ENCODE results near the gene DLG2.

DNA sequence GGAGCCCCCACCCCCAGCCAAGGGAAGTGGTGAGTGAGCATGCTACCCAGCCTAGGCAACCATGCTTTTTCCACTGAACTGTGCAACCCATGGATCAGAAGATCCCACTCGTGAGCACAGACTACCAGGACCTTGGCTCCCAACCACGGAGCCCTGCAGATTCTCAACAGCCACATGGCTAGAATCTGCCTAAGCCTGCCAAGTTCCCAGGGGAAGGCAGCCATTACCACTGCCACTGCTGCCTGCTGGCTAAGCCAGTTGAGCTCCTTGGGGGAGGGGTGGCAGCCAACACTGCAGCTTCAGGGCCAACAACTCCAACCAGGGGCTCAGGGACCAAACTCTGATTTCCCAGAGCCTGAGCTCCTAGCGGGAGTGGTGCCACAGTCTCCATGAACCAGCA, 195.8 kb downstream of the DLG2 start:
- TF ChIP-seq, protein P1, sequence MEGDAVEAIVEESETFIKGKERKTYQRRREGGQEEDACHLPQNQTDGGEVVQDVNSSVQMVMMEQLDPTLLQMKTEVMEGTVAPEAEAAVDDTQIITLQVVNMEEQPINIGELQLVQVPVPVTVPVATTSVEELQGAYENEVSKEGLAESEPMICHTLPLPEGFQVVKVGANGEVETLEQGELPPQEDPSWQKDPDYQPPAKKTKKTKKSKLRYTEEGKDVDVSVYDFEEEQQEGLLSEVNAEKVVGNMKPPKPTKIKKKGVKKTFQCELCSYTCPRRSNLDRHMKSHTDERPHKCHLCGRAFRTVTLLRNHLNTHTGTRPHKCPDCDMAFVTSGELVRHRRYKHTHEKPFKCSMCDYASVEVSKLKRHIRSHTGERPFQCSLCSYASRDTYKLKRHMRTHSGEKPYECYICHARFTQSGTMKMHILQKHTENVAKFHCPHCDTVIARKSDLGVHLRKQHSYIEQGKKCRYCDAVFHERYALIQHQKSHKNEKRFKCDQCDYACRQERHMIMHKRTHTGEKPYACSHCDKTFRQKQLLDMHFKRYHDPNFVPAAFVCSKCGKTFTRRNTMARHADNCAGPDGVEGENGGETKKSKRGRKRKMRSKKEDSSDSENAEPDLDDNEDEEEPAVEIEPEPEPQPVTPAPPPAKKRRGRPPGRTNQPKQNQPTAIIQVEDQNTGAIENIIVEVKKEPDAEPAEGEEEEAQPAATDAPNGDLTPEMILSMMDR (IDR thresholded peaks at IDR 0.05), result no peak
- no peak for TF ChIP-seq POLR2A (IDR thresholded peaks at IDR 0.05)
